ENCODE data around the gene PDCL3.

The PDCL3 gene

GRCh38 chr2:100580367-100581276 is 17.8 kb downstream of the PDCL3 start:
- TF ChIP-seq POLR2A (IDR thresholded peaks at IDR 0.05; ENCODE audit: low read depth, low read length), result no peak
- DNase-seq (ENCODE audit: insufficient read length, low spot score), result no peak
- no peak for FAIRE-seq

- FAIRE-seq (no peak), DNase-seq (ENCODE audit: insufficient read length, low spot score) (no peak)
- TF ChIP-seq POLR2A (IDR thresholded peaks at IDR 0.05; ENCODE audit: low read depth, low read length), result no peak
These were observed 18.5 kb downstream of the PDCL3 start for GRCh38 chr2:100581277-100581612.

- TF ChIP-seq POLR2A (IDR thresholded peaks at IDR 0.05; ENCODE audit: low read depth, low read length), result no peak
- DNase-seq (ENCODE audit: insufficient read length, low spot score) (no peak), FAIRE-seq (no peak)
These were observed 22.0 kb downstream of the PDCL3 start for GRCh38 chr2:100584816-100585215.

DNA sequence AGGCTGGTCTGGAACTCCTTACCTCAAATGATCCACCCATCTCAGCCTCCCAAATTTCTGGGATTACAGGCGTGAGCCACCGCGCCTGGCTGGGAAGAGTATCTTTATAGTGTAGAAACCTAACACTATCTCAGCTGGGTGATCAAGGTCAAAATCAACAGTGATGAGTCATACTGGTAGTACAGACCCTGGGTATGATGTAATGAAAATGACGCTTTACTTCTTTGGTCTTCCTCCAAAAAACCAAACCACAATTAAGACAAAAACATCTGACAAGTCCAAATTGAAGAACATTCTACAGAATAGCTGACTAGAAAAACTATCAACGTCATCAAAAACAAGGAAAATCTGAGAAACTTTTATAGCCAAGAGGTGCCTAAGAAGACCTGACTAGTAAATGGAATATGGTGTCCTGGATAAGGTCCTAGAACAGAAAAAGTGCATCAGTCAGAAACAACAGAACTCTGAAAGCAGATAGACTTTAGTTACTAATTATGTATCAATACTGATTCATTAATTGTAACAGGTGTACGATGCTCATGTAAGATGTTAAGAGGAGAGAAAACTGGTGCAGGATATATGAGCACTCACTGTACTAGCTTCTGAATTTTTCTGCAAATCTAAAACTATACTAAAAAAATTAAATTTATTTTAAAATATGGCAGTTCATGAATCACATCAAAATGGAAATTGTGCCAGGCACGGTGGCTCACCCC is 25.4 kb downstream of the PDCL3 start:
- no peak for TF ChIP-seq POLR2A (IDR thresholded peaks at IDR 0.05; ENCODE audit: low read depth, low read length)
- DNase-seq (ENCODE audit: insufficient read length, low spot score) (no peak), FAIRE-seq (no peak)

GRCh38 chr2:100589527-100589926 is 26.7 kb downstream of the PDCL3 start:
- FAIRE-seq (no peak), DNase-seq (ENCODE audit: insufficient read length, low spot score) (no peak)
- no peak for TF ChIP-seq POLR2A (IDR thresholded peaks at IDR 0.05; ENCODE audit: low read depth, low read length)

GRCh38 chr2:100592226-100592625 is 29.4 kb downstream of the PDCL3 start:
- no peak for DNase-seq (ENCODE audit: insufficient read length, low spot score)
- no peak for TF ChIP-seq POLR2A (IDR thresholded peaks at IDR 0.05; ENCODE audit: low read depth, low read length)
- no peak for FAIRE-seq

- TF ChIP-seq POLR2A (IDR thresholded peaks at IDR 0.05; ENCODE audit: low read depth, low read length), result no peak
- DNase-seq (ENCODE audit: insufficient read length, low spot score), result no peak
- FAIRE-seq, result no peak
These were observed 33.7 kb downstream of the PDCL3 start for GRCh38 chr2:100596465-100596864.

DNA sequence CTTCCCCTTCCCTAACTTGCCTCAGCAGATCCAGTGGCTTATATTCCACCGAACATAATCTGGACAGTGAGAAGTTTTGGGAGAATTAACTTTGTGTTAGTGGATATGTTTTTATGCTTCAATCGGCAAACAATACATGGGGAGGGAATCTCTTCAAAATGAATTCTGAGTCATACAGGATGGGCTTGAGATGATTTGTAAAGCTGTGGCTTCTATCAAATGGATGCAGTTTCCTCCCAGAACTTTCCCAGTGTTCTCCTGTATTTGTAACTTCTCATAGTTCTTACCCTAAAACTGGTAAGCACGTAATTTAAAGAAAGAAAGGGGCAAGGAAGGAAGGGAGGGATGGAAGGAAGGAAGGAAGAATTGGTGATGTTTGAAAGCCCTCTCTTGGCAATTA is 36.8 kb downstream of the PDCL3 start:
- DNase-seq (ENCODE audit: insufficient read length, low spot score), result no peak
- FAIRE-seq, result no peak
- TF ChIP-seq POLR2A (IDR thresholded peaks at IDR 0.05; ENCODE audit: low read depth, low read length), result no peak

DNA sequence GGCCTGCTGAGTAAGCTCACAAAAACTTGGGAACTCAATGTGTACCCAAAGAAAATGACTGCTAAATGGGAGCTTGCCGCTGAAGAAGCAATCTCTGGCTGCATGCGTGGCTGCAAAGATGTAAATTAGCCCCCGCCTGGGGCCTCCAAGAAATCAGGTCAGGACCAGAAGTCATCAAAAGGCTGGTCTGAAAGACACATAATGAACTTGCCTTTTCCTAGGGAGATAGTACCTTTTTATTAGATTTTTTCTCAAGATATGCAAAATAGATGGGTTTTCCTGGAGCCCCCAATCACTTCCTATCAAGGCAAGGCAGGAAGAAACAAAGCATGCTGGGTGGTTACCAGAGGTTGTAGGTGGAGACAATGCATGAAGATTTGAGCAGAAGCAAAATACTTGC is 38.9 kb downstream of the PDCL3 start:
- FAIRE-seq (no peak), DNase-seq (ENCODE audit: insufficient read length, low spot score) (no peak)
- no peak for TF ChIP-seq POLR2A (IDR thresholded peaks at IDR 0.05; ENCODE audit: low read depth, low read length)

DNA sequence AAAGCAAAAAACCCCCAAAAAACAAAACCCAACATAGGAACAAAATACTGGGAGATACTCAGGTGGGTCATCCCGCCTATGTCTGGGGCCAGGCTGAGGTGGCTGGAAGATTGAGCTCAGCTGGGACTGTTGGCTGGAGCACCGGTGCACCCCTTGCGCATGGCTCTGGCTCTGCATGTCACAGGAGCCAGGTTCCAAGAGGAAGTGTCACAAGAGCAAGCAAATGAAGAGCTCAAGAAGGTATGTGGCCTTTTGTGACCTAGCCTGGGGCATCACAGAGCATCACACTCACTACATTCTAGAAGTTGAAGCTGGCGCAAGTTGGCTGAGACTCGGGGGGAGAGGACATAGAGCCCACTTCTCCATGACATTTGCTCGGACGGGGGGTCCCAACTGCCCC is 40.6 kb downstream of the PDCL3 start:
- no peak for FAIRE-seq
- no peak for TF ChIP-seq POLR2A (IDR thresholded peaks at IDR 0.05; ENCODE audit: low read depth, low read length)
- DNase-seq (ENCODE audit: insufficient read length, low spot score), result no peak

DNA sequence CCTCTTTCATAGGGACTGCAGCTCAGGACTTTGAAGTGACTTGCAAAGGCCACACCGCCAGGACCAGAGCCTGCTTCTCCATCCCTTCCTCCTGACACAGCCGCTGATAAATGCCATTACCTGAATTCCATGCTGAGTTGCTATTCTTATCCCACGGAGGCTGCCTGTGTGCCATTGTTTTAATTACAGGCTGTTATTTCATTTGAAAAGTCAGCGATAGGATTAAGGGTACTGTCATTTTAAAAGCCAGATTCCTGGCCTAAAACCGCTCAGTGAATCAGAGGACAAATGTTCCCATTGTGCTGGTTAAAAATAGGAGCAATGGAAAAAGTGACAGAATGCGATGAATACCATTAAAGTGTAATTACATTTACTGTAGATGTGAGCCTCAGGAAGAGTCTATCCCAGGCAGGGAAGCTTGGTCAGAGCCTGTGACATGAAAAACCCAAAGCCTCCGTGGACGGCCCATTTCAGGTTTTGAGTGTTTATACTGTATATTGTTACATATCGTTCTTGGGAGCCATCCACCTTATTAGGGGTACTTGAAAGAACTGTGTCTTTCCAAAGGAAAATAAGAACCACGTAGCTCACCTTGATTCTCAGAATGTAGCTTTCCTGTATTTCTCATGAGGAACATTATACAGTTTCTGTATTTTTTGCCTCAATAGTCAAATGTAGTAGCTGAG is 41.3 kb downstream of the PDCL3 start:
- FAIRE-seq, result no peak

GRCh38 chr2:100606332-100606725 is 43.5 kb downstream of the PDCL3 start:
- FAIRE-seq, result no peak
- DNase-seq (ENCODE audit: insufficient read length, low spot score), result no peak
- TF ChIP-seq POLR2A (IDR thresholded peaks at IDR 0.05; ENCODE audit: low read depth, low read length), result no peak

More for the DNA sequence above, 41.3 kb downstream of the PDCL3 start:
- DNase-seq (ENCODE audit: insufficient read length, low spot score), result no peak
- TF ChIP-seq POLR2A (IDR thresholded peaks at IDR 0.05; ENCODE audit: low read depth, low read length), result no peak

DNA sequence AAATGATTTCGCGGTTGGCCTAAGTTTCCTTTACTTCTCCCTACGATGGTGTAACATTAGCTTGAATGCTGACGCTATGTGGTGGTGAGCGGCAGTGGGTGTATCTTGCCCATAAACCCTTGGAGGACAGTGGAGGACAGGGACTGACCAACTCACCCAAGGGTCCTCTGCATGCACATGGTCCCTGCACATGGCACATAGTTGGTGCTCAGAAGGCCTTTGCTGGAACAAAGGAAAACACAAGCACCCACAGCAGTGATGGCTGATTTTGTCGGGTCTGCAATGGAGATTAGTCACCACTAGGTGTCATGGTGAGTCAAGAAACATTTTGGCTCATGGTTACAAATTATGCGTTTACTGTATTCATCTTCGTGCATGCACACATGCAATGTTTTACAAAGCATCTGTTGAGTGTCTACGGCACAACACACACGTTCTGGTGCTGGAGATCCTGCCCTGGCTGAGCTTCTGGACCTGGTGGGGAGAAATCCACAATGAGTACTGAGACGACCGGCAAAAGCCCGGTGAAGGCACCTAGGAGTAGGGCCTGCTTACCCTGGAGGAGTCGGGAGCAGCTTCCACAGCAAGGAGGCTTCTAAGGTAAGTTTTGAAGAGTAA is 44.0 kb downstream of the PDCL3 start:
- peak; percentile 84 for FAIRE-seq
- TF ChIP-seq POLR2A (IDR thresholded peaks at IDR 0.05; ENCODE audit: low read depth, low read length), result no peak
- DNase-seq (ENCODE audit: insufficient read length, low spot score), result peak; percentile 43

DNA sequence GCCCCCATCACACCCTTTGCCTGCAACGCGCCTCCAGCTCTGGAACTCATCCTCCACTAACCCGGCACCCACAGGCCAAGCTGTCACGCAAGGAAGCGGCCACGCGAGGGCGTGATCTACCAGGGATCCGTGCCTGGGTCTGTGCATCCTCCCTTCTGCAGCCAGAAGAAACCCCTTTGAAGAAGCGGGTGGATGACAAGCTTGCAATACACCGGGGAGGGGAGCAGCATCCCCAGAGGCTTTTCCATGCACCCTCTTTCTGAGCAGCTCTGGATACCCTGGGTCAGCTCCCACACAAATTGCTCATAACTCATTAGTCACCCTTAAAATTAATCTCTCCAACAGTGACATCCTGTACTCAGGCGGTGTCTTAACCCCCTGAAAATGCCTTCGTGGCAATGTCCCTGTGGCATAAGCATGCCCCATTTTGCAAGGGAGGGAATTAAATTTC is 47.6 kb downstream of the PDCL3 start:
- FAIRE-seq (no peak), DNase-seq (ENCODE audit: insufficient read length, low spot score) (peak; percentile 62)
- TF ChIP-seq POLR2A (IDR thresholded peaks at IDR 0.05; ENCODE audit: low read depth, low read length), result no peak

All from H54 (cell line).